ENCODE data around the gene FBXO39. TPM values are rescaled to one million over a fixed set of nuclear protein-coding genes. Genes with fewer than 3 reads are reported as not detected.

FBXO39 gene
- total RNA-seq, 1 experiment from 2014 or later, result not detected

DNA sequence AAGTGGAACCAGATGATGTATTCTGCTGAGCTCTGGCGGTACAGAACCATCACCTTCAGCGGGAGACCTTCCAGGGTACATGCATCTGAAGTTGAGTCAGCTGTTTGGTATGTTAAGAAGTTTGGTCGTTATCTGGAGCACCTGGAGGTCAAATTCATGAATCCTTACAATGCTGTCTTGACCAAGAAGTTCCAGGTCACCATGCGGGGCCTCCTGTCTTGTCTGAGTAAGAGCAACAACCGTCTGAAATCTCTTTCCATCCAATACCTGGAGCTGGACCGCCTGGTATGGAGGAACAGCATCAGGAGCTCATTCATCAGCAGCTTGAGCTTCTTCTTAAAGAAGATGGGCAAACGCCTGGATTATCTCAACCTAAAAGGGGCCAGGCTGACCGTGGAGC lies 4.0 kb downstream of the FBXO39 start:
- H3K27me3 ChIP-seq (ENCODE audit: insufficient read depth, low read depth), result no peaks in the 10 kb centered on the region
- intact Hi-C loops (cut with micrococcal nuclease; ENCODE audit: unreplicated experiment), result no loop called here
- CTCF ChIA-PET, result no interaction called here

DNA sequence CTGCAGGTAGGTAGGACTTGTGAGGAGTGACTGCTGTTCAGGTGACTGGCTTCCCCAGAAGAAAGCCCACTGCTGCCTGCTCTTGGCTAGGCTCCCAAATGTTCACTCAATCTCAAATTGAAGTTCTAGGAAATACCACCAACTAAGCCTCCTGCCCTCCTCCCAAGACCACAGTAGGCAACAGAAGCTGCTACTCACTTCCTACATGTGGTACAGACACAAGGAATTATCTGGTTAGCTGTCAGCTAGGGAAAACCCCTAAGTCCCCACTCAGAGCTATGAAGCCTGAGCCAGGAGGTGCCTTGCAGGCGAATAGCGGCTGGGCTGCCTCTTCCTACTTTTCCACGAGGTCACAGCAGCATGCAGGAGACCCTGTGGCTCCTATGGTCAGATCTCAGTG lies 4.9 kb downstream of the FBXO39 start:
- Histone ChIP-seq H3F3A (ENCODE audit: insufficient read depth, low read depth) (no peaks in the 10 kb centered on the region), H3K79me2 (ENCODE audit: low read depth) (no peaks in the 10 kb centered on the region), H3K9me3 (ENCODE audit: insufficient read depth, low read depth) (no peaks in the 10 kb centered on the region), H3K4me2 (no peak overlapping the region), H3K36me3 (ENCODE audit: low read depth) (no peaks in the 10 kb centered on the region), H3K4me1 (replicated peaks; ENCODE audit: insufficient read depth) (no peaks in the 10 kb centered on the region), H3K27me3 (ENCODE audit: insufficient read depth, low read depth) (no peaks in the 10 kb centered on the region), H2AFZ (no peak overlapping the region), H3K4me3 (no peak overlapping the region), H3K9me2 (ENCODE audit: insufficient read depth) (no peaks in the 10 kb centered on the region), H3K27ac (no peak overlapping the region), H4K20me1 (ENCODE audit: insufficient read depth) (no peaks in the 10 kb centered on the region)
- intact Hi-C loops (cut with micrococcal nuclease; ENCODE audit: unreplicated experiment), result no loop called here
- ChIA-PET POLR2A (ENCODE audit: unreplicated experiment) (interaction anchor here (0.7 kb wide), 1 partner anchor 122 kb away, joined by 3 read pairs; no protein-coding TSS in a partner anchor), CTCF (no interaction called here)
- TF ChIP-seq CTCF (conservative IDR thresholded peaks at IDR 0.05) (no peak), EZH2 (IDR thresholded peaks at IDR 0.05; ENCODE audit: low read depth) (no peak)
- no TSS peak for BruUV-seq (replicated peaks)
- peak in 1 of 2 experiments; percentile 22 for DNase-seq

More for the DNA sequence above, 4.0 kb downstream of the FBXO39 start:
- Histone ChIP-seq H2AFZ (no peak overlapping the region), H3K9me3 (ENCODE audit: insufficient read depth, low read depth) (no peaks in the 10 kb centered on the region), H3K4me3 (no peak overlapping the region), H3K4me2 (no peak overlapping the region), H3K4me1 (replicated peaks; ENCODE audit: insufficient read depth) (no peaks in the 10 kb centered on the region), H3K79me2 (ENCODE audit: low read depth) (no peaks in the 10 kb centered on the region), H3K27ac (no peak overlapping the region), H3K9me2 (ENCODE audit: insufficient read depth) (no peaks in the 10 kb centered on the region), H4K20me1 (ENCODE audit: insufficient read depth) (no peaks in the 10 kb centered on the region), H3F3A (ENCODE audit: insufficient read depth, low read depth) (no peaks in the 10 kb centered on the region), H3K36me3 (ENCODE audit: low read depth) (no peaks in the 10 kb centered on the region)
- TF ChIP-seq EZH2 (IDR thresholded peaks at IDR 0.05; ENCODE audit: low read depth) (no peak), CTCF (conservative IDR thresholded peaks at IDR 0.05) (no peak)
- BruUV-seq (replicated peaks), result no TSS peak
- POLR2A ChIA-PET (ENCODE audit: unreplicated experiment), result no interaction called here
- DNase-seq, result peak in 1 of 2 experiments; percentile 33

- H3K4me2 ChIP-seq, result no peak overlapping the region
- ChIA-PET CTCF (no interaction called here), POLR2A (ENCODE audit: unreplicated experiment) (interaction anchor here (0.7 kb wide), 1 partner anchor 9 kb away, joined by 4 read pairs; no protein-coding TSS in a partner anchor)
- no peaks in the 10 kb centered on the region for H3K27me3 ChIP-seq (ENCODE audit: insufficient read depth, low read depth)
- H3K9me3 ChIP-seq (ENCODE audit: insufficient read depth, low read depth), result no peaks in the 10 kb centered on the region
- H3K4me1 ChIP-seq (replicated peaks; ENCODE audit: insufficient read depth), result no peaks in the 10 kb centered on the region
- H3K79me2 ChIP-seq (ENCODE audit: low read depth), result no peaks in the 10 kb centered on the region
- no TSS peak for BruUV-seq (replicated peaks)
- H3K9me2 ChIP-seq (ENCODE audit: insufficient read depth), result no peaks in the 10 kb centered on the region
- intact Hi-C loops (cut with micrococcal nuclease; ENCODE audit: unreplicated experiment), result no loop called here
- no peak overlapping the region for H3K4me3 ChIP-seq
- no peaks in the 10 kb centered on the region for H3K36me3 ChIP-seq (ENCODE audit: low read depth)
- TF ChIP-seq EZH2 (IDR thresholded peaks at IDR 0.05; ENCODE audit: low read depth), result no peak
- no peak for TF ChIP-seq CTCF (conservative IDR thresholded peaks at IDR 0.05)
- no peak overlapping the region for H2AFZ ChIP-seq
- H3K27ac ChIP-seq, result no peak overlapping the region
- H4K20me1 ChIP-seq (ENCODE audit: insufficient read depth), result no peaks in the 10 kb centered on the region
- peak in 1 of 2 experiments; percentile 12 for DNase-seq
- H3F3A ChIP-seq (ENCODE audit: insufficient read depth, low read depth), result no peaks in the 10 kb centered on the region
Measured at GRCh38 chr17:6782244-6782643, 6.2 kb downstream of the FBXO39 start.
